Activated CD4-positive, alpha-beta T cell treated with anti-CD3 and anti-CD28 coated beads, Interleukin-10, Interleukin-2, amounts not matched to agents 100 ng/mL and 50 ng/mL, durations not matched to agents 16 hours and 8 hours (primary cell): ENCODE data around the gene PLXNA4.

ENCODE experiments used
- DNase-seq: peaks from one replicate; pipeline ENCODE4 v3.0.0-alpha.2; 2020

Gene PLXNA4

GRCh38 chr7:132226957-132227290 lies 349.3 kb downstream of the PLXNA4 start:
- no peak for DNase-seq

GRCh38 chr7:132226046-132226956 lies 350.0 kb downstream of the PLXNA4 start:
- DNase-seq = no peak

- DNase-seq = no peak
Observed at GRCh38 chr7:132225216-132226030, 350.8 kb downstream of the PLXNA4 start.

- DNase-seq = no peak
Observed at GRCh38 chr7:132221356-132221755, 354.9 kb downstream of the PLXNA4 start.

GRCh38 chr7:132220060-132220459 lies 356.2 kb downstream of the PLXNA4 start:
- DNase-seq = no peak

GRCh38 chr7:132218876-132219275 lies 357.4 kb downstream of the PLXNA4 start:
- DNase-seq = no peak

GRCh38 chr7:132216847-132217525 lies 359.3 kb downstream of the PLXNA4 start:
- no peak for DNase-seq

GRCh38 chr7:132214452-132214851 lies 361.8 kb downstream of the PLXNA4 start:
- no peak for DNase-seq

- no peak for DNase-seq
Observed at GRCh38 chr7:132213583-132213982, 362.7 kb downstream of the PLXNA4 start.

GRCh38 chr7:132211971-132212370 lies 364.3 kb downstream of the PLXNA4 start:
- DNase-seq = no peak

GRCh38 chr7:132210821-132211220 lies 365.4 kb downstream of the PLXNA4 start:
- DNase-seq = no peak

- no peak for DNase-seq
Observed at GRCh38 chr7:132207782-132208181, 368.5 kb downstream of the PLXNA4 start.

- DNase-seq = no peak
Observed at GRCh38 chr7:132207211-132207610, 369.1 kb downstream of the PLXNA4 start.

GRCh38 chr7:132206594-132206993 lies 369.7 kb downstream of the PLXNA4 start:
- DNase-seq = no peak

GRCh38 chr7:132205509-132205908 lies 370.8 kb downstream of the PLXNA4 start:
- DNase-seq = no peak

GRCh38 chr7:132203021-132203420 lies 373.2 kb downstream of the PLXNA4 start:
- DNase-seq = no peak

- DNase-seq = no peak
Observed at GRCh38 chr7:132202541-132202940, 373.7 kb downstream of the PLXNA4 start.

GRCh38 chr7:132200141-132200540 lies 376.1 kb downstream of the PLXNA4 start:
- DNase-seq = no peak

GRCh38 chr7:132199626-132200025 lies 376.6 kb downstream of the PLXNA4 start:
- DNase-seq = no peak

- DNase-seq = no peak
Observed at GRCh38 chr7:132197772-132198171, 378.5 kb downstream of the PLXNA4 start.

- DNase-seq = no peak
Observed at GRCh38 chr7:132193898-132194297, 382.4 kb downstream of the PLXNA4 start.

GRCh38 chr7:132192809-132193208 lies 383.5 kb downstream of the PLXNA4 start:
- no peak for DNase-seq

- no peak for DNase-seq
Observed at GRCh38 chr7:132191418-132191817, 384.9 kb downstream of the PLXNA4 start.
